ENCODE data around the gene UNC93B1. TPM values are rescaled to one million over a fixed set of nuclear protein-coding genes. Genes with fewer than 3 reads are reported as not detected.

Gene UNC93B1
- total and polyA plus RNA-seq, 8 donors = 11.6 to 215 (median 35.1) TPM

DNA sequence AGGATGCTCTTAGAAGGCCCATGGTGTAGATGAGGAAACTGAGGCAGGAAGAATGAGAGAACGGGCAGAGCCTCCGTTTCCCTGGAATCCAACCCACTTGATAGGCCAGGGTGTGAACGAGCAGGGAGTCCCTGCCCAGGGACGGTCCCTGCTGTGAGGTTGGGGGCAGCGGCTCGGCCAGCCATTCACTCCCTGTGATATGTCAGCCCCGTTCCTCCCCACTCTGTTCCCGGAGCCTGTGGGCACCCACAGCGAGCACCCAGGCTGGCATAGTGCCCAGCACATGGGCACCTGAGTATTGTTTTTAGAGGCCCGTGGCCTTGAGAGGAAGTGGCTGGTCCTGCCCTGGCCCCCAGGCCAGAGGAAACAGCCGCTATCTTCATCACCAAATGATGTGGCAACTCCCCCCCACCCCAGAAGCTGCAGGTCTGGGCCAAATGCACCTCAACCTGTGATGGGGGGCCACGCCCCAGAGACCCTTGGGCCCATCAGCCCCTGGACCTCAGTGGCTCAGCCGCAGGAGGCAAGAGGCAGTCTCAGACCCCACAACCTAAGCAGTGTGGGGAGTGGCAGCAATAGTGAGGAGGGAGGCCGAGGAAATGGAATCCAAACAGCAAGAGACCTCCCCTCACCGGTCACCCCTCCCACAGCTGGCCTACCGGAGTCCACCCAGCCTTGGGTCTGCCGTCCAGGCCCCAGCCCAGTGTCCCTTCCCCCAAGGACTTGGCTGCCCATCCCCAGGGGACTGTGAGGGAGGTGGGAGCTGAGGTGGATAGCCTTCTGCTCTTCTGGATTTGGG lies 8.3 kb upstream of the UNC93B1 start:
- H3K27ac ChIP-seq = peak overlapping the region in 4 of 5 donors; percentile 86 to 94 (median 90)
- peak in 1 of 2 donors; percentile 17 for DNase-seq
- 57 to 79% (median 68%) methylated on average over 16 to 17 of the region's 17 CpGs for WGBS, 5 donors
- H3K4me3 ChIP-seq = no peak overlapping the region
- no peaks in the 10 kb centered on the region for H3K36me3 ChIP-seq
- H3K9me3 ChIP-seq = no peaks in the 10 kb centered on the region
- H3K27me3 ChIP-seq = no peaks in the 10 kb centered on the region
- TF ChIP-seq, protein P1, sequence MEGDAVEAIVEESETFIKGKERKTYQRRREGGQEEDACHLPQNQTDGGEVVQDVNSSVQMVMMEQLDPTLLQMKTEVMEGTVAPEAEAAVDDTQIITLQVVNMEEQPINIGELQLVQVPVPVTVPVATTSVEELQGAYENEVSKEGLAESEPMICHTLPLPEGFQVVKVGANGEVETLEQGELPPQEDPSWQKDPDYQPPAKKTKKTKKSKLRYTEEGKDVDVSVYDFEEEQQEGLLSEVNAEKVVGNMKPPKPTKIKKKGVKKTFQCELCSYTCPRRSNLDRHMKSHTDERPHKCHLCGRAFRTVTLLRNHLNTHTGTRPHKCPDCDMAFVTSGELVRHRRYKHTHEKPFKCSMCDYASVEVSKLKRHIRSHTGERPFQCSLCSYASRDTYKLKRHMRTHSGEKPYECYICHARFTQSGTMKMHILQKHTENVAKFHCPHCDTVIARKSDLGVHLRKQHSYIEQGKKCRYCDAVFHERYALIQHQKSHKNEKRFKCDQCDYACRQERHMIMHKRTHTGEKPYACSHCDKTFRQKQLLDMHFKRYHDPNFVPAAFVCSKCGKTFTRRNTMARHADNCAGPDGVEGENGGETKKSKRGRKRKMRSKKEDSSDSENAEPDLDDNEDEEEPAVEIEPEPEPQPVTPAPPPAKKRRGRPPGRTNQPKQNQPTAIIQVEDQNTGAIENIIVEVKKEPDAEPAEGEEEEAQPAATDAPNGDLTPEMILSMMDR (IDR thresholded peaks at IDR 0.05) = no peak
- no peak for TF ChIP-seq POLR2AphosphoS5 (IDR thresholded peaks at IDR 0.05)
- TF ChIP-seq EP300 (IDR thresholded peaks at IDR 0.05) = no peak
- TF ChIP-seq POLR2A (IDR thresholded peaks at IDR 0.05) = no peak
- H3K4me1 ChIP-seq = peaks cover 75 to 90% (median 82%) of the 10 kb centered on the region in 4 donors
- intact Hi-C loops (cut with DNase I; ENCODE audit: low total_unique reads) = no loop called here

GRCh38 chr11:68011051-68011943 lies 7.4 kb upstream of the UNC93B1 start:
- TF ChIP-seq, protein P1 (IDR thresholded peaks at IDR 0.05) = no peak
- TF ChIP-seq POLR2AphosphoS5 (IDR thresholded peaks at IDR 0.05) (no peak), EP300 (IDR thresholded peaks at IDR 0.05) (no peak), POLR2A (IDR thresholded peaks at IDR 0.05) (no peak)
- Histone ChIP-seq H3K36me3 (no peaks in the 10 kb centered on the region), H3K27me3 (no peaks in the 10 kb centered on the region), H3K4me1 (peaks cover 70 to 88% (median 80%) of the 10 kb centered on the region in 4 donors), H3K9me3 (no peaks in the 10 kb centered on the region), H3K4me3 (peak overlapping the region; percentile 28 to 44 (median 38)), H3K27ac (peak overlapping the region; percentile 81 to 94 (median 88))
- no peak for DNase-seq
- intact Hi-C loops (cut with DNase I; ENCODE audit: low total_unique reads) = no loop called here
- 72 to 81% (median 78%) methylated on average over 16 of the region's 16 CpGs for WGBS, 5 donors

GRCh38 chr11:68010090-68011041 lies 6.5 kb upstream of the UNC93B1 start, which contains the start of gene ALDH3B1:
ALDH3B1 (plus strand) TSS chr11:68010327; CDS start chr11:68015298, 4,971 bp downstream.
- H3K27ac ChIP-seq = peak within 1 kb of the TSS; percentile 81 to 94 (median 88)
- H3K4me1 ChIP-seq = peaks cover 70 to 88% (median 80%) of the 10 kb centered on the region in 4 donors
- intact Hi-C loops (cut with DNase I; ENCODE audit: low total_unique reads) = no loop called here
- WGBS, 5 donors = 8 to 17% (median 15%) methylated on average over 12 to 33 of the region's 33 CpGs
- peak within 1 kb of the TSS; percentile 28 to 44 (median 38) for H3K4me3 ChIP-seq
- TF ChIP-seq POLR2AphosphoS5 (IDR thresholded peaks at IDR 0.05) (peak; percentile 54 to 90 (median 90)), POLR2A (IDR thresholded peaks at IDR 0.05) (no peak)
- H3K36me3 ChIP-seq = no peaks in the 10 kb centered on the region
- no peaks in the 10 kb centered on the region for H3K27me3 ChIP-seq
- no peaks in the 10 kb centered on the region for H3K9me3 ChIP-seq
- DNase-seq = peak; percentile 89 to 95

DNA sequence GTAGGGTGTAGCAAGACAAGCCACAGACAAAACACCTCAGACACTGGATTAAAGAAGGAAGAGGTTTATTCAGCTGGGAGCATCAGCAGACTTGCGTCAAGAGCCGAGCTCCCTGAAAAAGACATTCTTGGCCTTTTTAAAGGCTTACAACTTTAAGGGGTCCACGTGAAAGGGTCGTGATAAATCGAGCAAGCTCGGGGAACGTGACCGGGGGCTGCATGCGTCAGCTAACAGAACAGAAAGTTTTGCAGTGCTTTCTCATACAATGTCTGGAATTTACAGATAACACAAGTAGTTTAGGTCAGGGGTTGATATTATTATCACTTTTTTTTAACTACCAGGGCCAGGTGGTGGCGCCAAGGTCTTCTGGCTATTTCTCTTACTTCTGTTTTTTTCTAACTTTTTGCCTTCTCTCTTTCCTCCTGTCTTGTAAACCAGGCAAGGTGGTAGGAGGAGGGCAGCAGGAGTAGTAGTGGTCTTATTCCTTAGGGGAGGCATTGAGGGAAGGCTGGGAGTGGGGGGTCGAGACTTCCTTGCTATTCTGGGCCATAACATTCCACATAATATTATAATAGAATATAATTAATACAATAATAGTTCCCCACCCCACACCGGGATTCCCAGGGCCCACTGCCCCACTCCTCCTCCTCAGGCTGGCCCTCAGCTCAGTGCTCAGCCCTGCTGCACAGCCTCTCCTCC lies 5.6 kb upstream of the UNC93B1 start:
- Histone ChIP-seq H3K27ac (peak overlapping the region; percentile 81 to 94 (median 88)), H3K27me3 (no peaks in the 10 kb centered on the region), H3K36me3 (no peaks in the 10 kb centered on the region), H3K9me3 (no peaks in the 10 kb centered on the region), H3K4me3 (peak overlapping the region; percentile 28 to 44 (median 38)), H3K4me1 (peaks cover 63 to 82% (median 78%) of the 10 kb centered on the region in 4 donors)
- intact Hi-C loops (cut with DNase I; ENCODE audit: low total_unique reads) = no loop called here
- WGBS, 5 donors = 25 to 45% (median 37%) methylated on average over 12 of the region's 12 CpGs
- TF ChIP-seq EP300 (IDR thresholded peaks at IDR 0.05) = no peak
- TF ChIP-seq POLR2A (IDR thresholded peaks at IDR 0.05) = no peak
- TF ChIP-seq, protein P1 (IDR thresholded peaks at IDR 0.05) = no peak
- TF ChIP-seq POLR2AphosphoS5 (IDR thresholded peaks at IDR 0.05) = no peak
- peak in 1 of 2 donors; percentile 62 for DNase-seq
